Measurements from ENCODE around the gene SPACA6.

DNA sequence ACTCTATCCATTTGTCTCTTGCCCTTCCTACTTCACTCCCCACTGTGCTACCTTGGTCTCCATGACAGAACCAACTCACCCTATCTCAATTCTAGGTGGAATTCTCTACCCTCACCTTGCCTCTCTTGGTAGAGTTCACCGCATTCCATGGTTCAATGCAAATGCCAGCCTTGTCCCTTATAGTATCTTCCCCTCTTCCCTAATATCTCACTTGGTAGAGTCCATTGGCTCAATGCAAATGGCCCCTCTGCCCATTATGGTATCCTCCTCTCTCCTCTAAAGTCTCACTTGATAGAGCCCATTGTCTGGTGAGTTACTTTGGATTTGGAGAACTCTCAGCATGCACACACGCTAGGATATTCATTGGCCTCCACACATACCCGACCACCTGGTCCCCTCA is 22.7 kb downstream of the SPACA6 start:
- TF ChIP-seq, protein P1, sequence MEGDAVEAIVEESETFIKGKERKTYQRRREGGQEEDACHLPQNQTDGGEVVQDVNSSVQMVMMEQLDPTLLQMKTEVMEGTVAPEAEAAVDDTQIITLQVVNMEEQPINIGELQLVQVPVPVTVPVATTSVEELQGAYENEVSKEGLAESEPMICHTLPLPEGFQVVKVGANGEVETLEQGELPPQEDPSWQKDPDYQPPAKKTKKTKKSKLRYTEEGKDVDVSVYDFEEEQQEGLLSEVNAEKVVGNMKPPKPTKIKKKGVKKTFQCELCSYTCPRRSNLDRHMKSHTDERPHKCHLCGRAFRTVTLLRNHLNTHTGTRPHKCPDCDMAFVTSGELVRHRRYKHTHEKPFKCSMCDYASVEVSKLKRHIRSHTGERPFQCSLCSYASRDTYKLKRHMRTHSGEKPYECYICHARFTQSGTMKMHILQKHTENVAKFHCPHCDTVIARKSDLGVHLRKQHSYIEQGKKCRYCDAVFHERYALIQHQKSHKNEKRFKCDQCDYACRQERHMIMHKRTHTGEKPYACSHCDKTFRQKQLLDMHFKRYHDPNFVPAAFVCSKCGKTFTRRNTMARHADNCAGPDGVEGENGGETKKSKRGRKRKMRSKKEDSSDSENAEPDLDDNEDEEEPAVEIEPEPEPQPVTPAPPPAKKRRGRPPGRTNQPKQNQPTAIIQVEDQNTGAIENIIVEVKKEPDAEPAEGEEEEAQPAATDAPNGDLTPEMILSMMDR (IDR thresholded peaks at IDR 0.05) = no peak
- no peak for TF ChIP-seq POLR2A (IDR thresholded peaks at IDR 0.05)
